Calu3 (cell line): ENCODE measurements around the gene MRPL49. TPM values are rescaled to one million over a fixed set of nuclear protein-coding genes. Genes with fewer than 3 reads are reported as not detected.

Experiments used
- BruUV-seq: library from RNA; stranded (reverse); fragments of 400-500 nt; replicated peaks from 2 replicates; lab custom pipeline; 2021; lab: Mats Ljungman, UMichigan
- CTCF ChIA-PET: fragments of 300-600 bp; sonication (Branson Sonifier 250); formaldehyde crosslinking; loops from one replicate; lab custom pipeline; 2022; ENCODE audit warnings: antibody characterized with exemption; lab: Charles Lee
- DNase-seq: peaks from one replicate; pipeline ENCODE4 v3.0.0; 2022
- H3K27ac Mint-ChIP-seq: one replicate; pipeline ENCODE4 v1.8.0; 2022; ENCODE audit warnings: mixed read lengths; ENCODE audit not compliant: unreplicated experiment
- H3K27me3 Mint-ChIP-seq: one replicate; pipeline ENCODE4 v1.8.0; 2022; ENCODE audit warnings: mixed read lengths; ENCODE audit not compliant: unreplicated experiment
- H3K36me3 Mint-ChIP-seq: one replicate; pipeline ENCODE4 v1.8.0; 2022; ENCODE audit warnings: mild to moderate bottlenecking, moderate library complexity, mixed read lengths; ENCODE audit not compliant: insufficient read depth, unreplicated experiment
- H3K4me1 Mint-ChIP-seq: one replicate; pipeline ENCODE4 v1.8.0; 2022; ENCODE audit warnings: mild to moderate bottlenecking, low read depth, mixed read lengths; ENCODE audit not compliant: unreplicated experiment
- H3K4me3 Mint-ChIP-seq: one replicate; pipeline ENCODE4 v1.8.0; 2022; ENCODE audit warnings: mild to moderate bottlenecking, low read depth, moderate library complexity, mixed read lengths; ENCODE audit not compliant: unreplicated experiment
- H3K9me3 Mint-ChIP-seq: one replicate; pipeline ENCODE4 v1.8.0; 2022; ENCODE audit warnings: low read depth, mixed read lengths; ENCODE audit not compliant: unreplicated experiment
- intact Hi-C: fragments of 100-400 bp; cut with micrococcal nuclease; formaldehyde crosslinking; loops from one replicate; pipeline ENCODE4 v1.10.0; 2022; ENCODE audit not compliant: unreplicated experiment
- total RNA-seq: library from RNA; stranded (reverse); gene quantifications from 2 replicates; pipeline ENCODE4 v1.2.3, GENCODE V29; 2022
- TF ChIP-seq, protein P1 (sequence below): fragments of 200-600 bp; IDR thresholded peaks from one replicate; pipeline ENCODE4 v1.8.0; 2022; ENCODE audit warnings: antibody characterized with exemption; ENCODE audit not compliant: unreplicated experiment

Gene MRPL49
- total RNA-seq, 1 experiment from 2014 or later = 84.1 TPM

DNA sequence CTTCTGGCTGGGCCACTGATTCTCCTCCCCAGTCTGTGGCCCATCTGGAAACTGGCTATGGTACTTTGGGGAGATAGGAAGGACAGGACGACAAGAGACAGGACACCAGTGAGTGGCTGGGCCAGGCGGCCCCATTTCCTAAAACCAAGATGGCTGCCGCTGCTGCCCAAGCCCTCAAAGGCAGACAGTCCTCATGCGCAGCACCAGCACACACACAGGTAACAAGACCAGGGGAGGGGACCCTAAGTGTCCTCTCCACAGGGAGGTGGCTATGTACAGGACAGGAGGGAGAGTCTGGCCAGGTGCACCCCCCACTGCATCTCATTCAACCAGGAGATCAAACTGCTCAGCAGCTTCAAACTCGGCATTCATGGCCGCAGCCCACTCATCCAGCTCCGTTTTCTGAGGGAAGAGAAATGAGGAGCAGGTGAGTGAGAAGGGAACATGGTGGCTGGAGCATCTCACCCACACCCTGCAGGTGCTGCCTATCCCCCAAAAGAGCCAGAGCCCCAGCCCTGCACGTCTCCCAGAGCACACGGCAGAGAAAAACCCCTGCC, 43.3 kb upstream of the MRPL49 start:
- intact Hi-C loops = no loop called here

DNA sequence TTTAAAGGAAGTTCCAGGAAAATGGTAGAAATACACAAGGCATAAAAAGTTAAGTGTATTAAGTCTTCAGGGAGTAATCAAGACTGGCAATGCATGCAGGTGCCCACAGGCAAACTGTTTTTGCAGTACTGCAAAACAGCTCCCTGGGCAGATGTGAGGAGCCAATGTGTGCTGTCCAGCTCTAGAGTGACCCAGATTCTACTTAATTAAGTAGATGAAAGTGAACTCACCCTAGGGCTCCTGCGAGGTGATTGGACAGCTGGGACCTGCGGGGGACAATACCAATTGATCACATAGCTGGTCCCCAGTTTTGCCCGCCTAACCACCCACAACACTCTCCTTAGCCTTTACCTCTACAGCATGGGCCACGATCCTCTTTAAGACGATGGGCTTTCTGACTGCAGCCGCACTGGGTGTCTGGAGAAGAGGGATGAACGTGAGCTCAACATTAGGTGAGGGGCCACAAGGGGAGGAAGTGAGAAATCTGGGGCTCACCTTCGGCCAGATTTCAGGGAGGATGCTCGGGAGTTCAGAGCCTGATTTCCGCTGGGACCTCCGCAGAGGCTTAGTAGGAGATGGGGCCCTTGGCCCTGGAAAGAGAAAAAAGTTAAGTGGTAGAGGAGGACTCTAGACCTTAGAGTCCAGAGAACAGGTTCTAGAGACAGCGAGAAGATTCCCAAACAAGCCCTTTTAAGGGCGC, 38.8 kb upstream of the MRPL49 start:
- DNase-seq = no peak
- BruUV-seq = TSS peak; percentile 57
- peak overlapping the region; percentile 97 for H3K27ac Mint-ChIP-seq
- H3K27me3 Mint-ChIP-seq = no peaks in the 10 kb centered on the region
- intact Hi-C loops = no loop called here
- CTCF ChIA-PET = no interaction called here
- H3K4me1 Mint-ChIP-seq = peaks cover 39% of the 10 kb centered on the region
- no peaks in the 10 kb centered on the region for H3K9me3 Mint-ChIP-seq
- peak overlapping the region; percentile 100 for H3K4me3 Mint-ChIP-seq
- TF ChIP-seq, protein P1, sequence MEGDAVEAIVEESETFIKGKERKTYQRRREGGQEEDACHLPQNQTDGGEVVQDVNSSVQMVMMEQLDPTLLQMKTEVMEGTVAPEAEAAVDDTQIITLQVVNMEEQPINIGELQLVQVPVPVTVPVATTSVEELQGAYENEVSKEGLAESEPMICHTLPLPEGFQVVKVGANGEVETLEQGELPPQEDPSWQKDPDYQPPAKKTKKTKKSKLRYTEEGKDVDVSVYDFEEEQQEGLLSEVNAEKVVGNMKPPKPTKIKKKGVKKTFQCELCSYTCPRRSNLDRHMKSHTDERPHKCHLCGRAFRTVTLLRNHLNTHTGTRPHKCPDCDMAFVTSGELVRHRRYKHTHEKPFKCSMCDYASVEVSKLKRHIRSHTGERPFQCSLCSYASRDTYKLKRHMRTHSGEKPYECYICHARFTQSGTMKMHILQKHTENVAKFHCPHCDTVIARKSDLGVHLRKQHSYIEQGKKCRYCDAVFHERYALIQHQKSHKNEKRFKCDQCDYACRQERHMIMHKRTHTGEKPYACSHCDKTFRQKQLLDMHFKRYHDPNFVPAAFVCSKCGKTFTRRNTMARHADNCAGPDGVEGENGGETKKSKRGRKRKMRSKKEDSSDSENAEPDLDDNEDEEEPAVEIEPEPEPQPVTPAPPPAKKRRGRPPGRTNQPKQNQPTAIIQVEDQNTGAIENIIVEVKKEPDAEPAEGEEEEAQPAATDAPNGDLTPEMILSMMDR = no peak
- peaks cover 61% of the 10 kb centered on the region for H3K36me3 Mint-ChIP-seq

More for the DNA sequence above, 43.3 kb upstream of the MRPL49 start:
- H3K27ac Mint-ChIP-seq = no peak overlapping the region
- H3K4me1 Mint-ChIP-seq = peaks cover 33% of the 10 kb centered on the region
- BruUV-seq = no TSS peak
- H3K9me3 Mint-ChIP-seq = no peaks in the 10 kb centered on the region
- CTCF ChIA-PET = interaction anchor here (0.6 to 1.2 kb wide), 3 partner anchors 43 to 240 kb away, joined by 3 to 6 read pairs (median 3); partner anchors contain the start of genes FAU, MRPL49 and SNX15
- TF ChIP-seq, protein P1 = no peak
- H3K27me3 Mint-ChIP-seq = no peaks in the 10 kb centered on the region
- peaks cover 36% of the 10 kb centered on the region for H3K36me3 Mint-ChIP-seq
- H3K4me3 Mint-ChIP-seq = no peak overlapping the region
- DNase-seq = no peak

DNA sequence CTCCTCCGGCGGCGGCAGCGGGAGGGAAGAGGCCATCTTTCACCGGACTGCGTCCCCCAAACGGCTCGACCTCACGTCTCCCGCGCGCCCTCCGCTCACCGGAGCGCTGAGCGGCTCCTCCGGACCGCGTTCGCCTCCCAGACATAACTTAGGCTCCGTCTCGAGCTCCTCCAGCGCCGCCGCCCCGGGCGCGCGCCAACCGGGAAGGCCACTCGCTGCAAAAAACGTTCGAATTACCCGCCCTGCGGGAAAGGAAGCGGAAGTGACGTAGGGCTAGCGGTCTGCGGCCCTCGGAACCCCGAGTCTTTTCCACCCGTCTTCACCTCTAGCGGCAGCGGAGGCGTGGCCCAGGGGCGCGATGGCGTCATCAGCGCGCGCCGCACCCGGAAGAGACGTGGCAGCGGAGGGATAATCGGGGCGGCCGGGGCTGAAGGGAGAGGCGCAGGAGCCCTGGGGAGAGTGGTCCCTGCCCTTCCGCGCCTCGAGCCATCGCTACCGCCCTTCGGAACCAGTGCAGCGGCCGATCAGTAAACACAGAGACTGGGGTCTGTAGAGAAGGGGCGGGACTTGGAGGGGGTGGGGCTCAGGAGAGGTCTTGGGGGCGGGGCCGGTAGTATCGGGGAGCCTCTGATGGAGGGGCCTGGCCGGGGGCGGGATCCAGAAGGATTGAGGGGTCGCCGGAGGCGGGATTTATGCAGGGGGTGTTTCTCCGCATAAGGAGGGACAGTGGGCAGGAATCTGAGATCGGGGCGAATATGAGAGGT, 38.1 kb upstream of the MRPL49 start, which contains the start of the genes CDCA5 and ZFPL1:
CDCA5 (minus strand) TSS at position 207 of the 764 bp plus-strand sequence; CDS start at position 145, 62 bp downstream.
ZFPL1 (plus strand) TSS at position 389 of the 764 bp plus-strand sequence. CDS start 477 bp downstream, outside the sequence.
- peak within 1 kb of the TSS; percentile 97 for H3K27ac Mint-ChIP-seq
- BruUV-seq = no TSS peak
- H3K36me3 Mint-ChIP-seq = peaks cover 64% of the 10 kb centered on the region
- H3K4me1 Mint-ChIP-seq = peaks cover 32% of the 10 kb centered on the region
- no peaks in the 10 kb centered on the region for H3K9me3 Mint-ChIP-seq
- H3K27me3 Mint-ChIP-seq = no peaks in the 10 kb centered on the region
- intact Hi-C loops = no loop called here
- DNase-seq = peak; percentile 97
- CTCF ChIA-PET = no interaction called here
- TF ChIP-seq, protein P1 = no peak
- peak within 1 kb of the TSS; percentile 100 for H3K4me3 Mint-ChIP-seq

DNA sequence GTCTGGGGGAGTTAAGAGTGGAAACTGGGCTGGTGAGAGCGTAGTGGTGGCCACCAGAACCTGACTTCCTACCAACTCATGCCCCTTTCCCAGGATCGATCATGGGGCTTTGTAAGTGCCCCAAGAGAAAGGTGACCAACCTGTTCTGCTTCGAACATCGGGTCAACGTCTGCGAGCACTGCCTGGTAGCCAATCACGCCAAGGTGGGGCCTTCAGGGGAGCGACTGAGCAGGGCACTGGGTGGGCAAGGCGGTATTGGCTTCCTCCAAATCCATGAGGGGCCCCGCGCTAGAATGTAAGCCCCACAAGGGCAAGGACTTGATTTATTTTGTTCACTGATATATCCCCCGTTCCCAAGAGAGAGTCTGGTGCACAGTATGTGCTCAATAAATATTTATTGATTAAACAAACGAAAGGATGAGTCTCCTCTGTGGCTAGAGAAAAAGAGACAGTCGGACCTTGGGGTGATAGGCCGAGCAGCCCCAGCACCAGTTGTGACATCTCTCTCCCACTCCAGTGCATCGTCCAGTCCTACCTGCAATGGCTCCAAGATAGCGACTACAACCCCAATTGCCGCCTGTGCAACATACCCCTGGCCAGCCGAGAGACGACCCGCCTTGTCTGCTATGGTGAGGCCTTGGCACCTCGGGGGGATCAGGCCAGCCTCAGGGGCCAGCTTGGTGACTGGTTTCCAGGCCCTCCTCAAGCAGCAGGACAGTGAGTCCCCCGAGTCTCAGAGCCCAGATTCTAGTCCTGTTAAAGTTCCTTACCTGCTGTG, 37.3 kb upstream of the MRPL49 start:
- Mint-ChIP-seq H3K27ac (peak overlapping the region; percentile 97), H3K27me3 (no peaks in the 10 kb centered on the region), H3K36me3 (peaks cover 62% of the 10 kb centered on the region), H3K4me1 (peaks cover 32% of the 10 kb centered on the region), H3K9me3 (no peaks in the 10 kb centered on the region), H3K4me3 (peak overlapping the region; percentile 100)
- CTCF ChIA-PET = no interaction called here
- DNase-seq = no peak
- intact Hi-C loops = no loop called here
- BruUV-seq = no TSS peak
- TF ChIP-seq, protein P1 = no peak
